Endothelial cell of umbilical vein (primary cell): Measurements from ENCODE around the gene CNTNAP2.

Source experiments
- EZH2 ChIP-seq: IDR thresholded peaks from 2 replicates; pipeline ENCODE4 v1.6.1; 2012; ENCODE audit warnings: borderline replicate concordance, low read depth, mild to moderate bottlenecking, moderate library complexity, low read length, inconsistent platforms; ENCODE audit not compliant: severe bottlenecking
- POLR2AphosphoS5 ChIP-seq: IDR thresholded peaks from 2 replicates; pipeline ENCODE4 v1.6.1; 2012; ENCODE audit warnings: low read depth, mild to moderate bottlenecking, control low read depth, low read length, moderate library complexity; ENCODE audit not compliant: insufficient read depth
- TF ChIP-seq, protein P1 (sequence below), 2 donors: IDR thresholded peaks; 1 replicate in 1 of 2; 2 replicates in 1 of 2; pipeline ENCODE4 v1.5.1; 2011; ENCODE audit warnings: low read length in 2 of 2, mild to moderate bottlenecking in 2 of 2, moderate library complexity in 2 of 2, control low read depth in 1 of 2, inconsistent platforms in 1 of 2, low read depth in 1 of 2; ENCODE audit not compliant: insufficient read depth in 1 of 2; ENCODE audit errors: extremely low read depth in 1 of 2

DNA sequence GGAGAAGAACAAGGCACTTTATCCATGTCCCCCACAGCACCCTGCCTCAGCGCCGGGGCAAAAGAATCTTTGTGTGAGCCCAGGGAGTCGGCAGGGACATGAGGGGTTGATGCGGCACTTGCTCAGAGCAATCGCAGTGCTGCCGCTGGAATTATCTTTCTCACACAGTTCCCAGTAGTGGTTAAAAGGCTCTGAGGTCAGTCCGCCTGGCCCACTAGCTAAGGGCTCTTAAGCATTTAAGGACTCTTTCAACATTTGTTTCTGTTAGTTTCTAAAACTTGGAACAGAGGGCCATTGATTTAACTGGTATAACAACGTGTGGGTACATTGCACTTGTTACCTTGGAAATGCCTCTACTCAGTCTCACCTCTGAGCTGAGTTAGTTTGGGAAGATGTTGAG is 2266.0 kb downstream of the CNTNAP2 start:
- TF ChIP-seq POLR2AphosphoS5 = no peak
- TF ChIP-seq, protein P1, sequence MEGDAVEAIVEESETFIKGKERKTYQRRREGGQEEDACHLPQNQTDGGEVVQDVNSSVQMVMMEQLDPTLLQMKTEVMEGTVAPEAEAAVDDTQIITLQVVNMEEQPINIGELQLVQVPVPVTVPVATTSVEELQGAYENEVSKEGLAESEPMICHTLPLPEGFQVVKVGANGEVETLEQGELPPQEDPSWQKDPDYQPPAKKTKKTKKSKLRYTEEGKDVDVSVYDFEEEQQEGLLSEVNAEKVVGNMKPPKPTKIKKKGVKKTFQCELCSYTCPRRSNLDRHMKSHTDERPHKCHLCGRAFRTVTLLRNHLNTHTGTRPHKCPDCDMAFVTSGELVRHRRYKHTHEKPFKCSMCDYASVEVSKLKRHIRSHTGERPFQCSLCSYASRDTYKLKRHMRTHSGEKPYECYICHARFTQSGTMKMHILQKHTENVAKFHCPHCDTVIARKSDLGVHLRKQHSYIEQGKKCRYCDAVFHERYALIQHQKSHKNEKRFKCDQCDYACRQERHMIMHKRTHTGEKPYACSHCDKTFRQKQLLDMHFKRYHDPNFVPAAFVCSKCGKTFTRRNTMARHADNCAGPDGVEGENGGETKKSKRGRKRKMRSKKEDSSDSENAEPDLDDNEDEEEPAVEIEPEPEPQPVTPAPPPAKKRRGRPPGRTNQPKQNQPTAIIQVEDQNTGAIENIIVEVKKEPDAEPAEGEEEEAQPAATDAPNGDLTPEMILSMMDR (IDR thresholded peaks at IDR 0.05; ENCODE audit: extremely low read depth in 1 of 2, insufficient read depth in 1 of 2, low read depth in 1 of 2, low read length in 2 of 2) = no peak
- TF ChIP-seq EZH2 = no peak
